Hematopoietic multipotent progenitor cell treated with erythropoietin and hydrocortisone succinate and interleukin-3 and kit ligand, for 4 days (in vitro differentiated cells): ENCODE data around the gene DNAJC22.
A peak's percentile ranks its signal among the peaks of the same experiment; 100 is the strongest.
"Not testable (repeated sequence)": the region's sequence is repeated elsewhere in the genome, so short reads cannot be mapped to it uniquely, and the experiment has no call there.

Source experiments
- DNase-seq: peaks from one replicate; pipeline ENCODE4 v3.0.0-alpha.2; 2015

Gene DNAJC22

GRCh38 chr12:49377386-49377785, 30.7 kb downstream of the DNAJC22 start:
- DNase-seq: no peak

- not testable (repeated sequence) for DNase-seq
Observed at GRCh38 chr12:49380184-49380583, 33.5 kb downstream of the DNAJC22 start.

DNA sequence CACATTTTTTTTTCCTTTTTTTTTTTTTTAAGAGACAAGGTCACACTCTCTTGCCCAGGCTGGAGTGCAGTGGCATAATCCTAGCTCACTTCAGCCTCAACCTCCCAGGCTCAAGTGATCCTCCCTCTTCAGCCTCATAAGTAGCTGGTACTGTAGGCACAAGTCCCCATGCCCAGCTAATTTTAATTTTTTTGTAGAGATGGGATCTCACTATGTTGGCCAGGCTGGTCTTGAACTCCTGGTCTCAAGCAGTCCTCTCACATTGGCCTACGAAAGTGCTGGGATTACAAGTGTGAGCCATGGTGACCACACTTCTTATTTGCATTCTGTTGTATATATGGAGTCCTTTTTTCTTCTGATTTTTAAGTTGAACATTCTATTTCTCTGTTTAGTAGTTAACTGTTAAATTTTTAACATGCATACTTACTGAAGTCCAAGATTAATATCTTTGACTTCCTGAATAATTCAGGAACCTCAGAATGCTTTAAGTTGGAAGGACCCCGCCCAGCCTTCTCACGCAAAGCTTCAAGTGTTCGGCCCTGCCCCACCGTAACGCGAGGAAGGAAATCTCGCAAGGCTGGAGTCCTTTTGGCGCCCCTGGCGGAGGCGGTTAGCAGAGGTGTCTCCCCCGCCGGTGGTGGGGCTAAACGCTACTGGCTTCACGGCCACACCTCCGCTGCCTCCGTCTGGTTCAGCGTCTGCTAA, 42.1 kb downstream of the DNAJC22 start:
- peak; percentile 91 for DNase-seq

DNA sequence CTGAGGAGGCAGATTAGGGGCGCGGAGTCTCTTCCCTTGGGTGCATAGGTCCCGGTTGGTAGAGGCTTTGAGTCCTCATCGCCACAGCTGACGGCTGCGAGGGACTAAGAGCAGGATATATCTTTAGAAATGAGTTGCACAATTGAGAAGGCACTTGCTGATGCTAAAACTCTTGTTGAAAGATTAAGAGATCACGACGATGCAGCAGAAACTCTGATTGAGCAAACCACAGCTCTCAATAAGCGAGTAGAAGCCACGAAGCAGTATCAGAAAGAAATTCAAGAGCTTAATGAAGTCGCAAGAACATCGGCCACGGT, 42.7 kb downstream of the DNAJC22 start:
- DNase-seq: no peak

DNA sequence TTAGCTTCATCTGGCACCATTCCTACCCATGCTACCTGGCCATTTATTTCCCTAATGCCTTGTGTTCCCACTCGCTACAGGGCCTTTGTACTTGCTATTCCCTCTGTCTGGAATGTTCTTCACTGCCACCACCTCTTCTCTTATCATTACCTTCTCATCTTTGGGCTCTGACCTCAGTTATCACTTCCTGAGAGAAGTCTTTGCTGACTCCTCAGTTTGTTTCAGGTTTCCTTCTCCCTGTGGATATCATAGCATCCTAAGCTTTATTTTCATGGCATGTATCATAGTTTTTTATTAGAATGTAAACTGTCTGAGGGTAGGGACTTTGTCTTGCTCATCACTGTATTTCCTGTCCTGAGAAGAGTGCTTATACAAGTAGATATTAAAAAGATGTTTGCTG, 50.3 kb downstream of the DNAJC22 start:
- no peak for DNase-seq

DNA sequence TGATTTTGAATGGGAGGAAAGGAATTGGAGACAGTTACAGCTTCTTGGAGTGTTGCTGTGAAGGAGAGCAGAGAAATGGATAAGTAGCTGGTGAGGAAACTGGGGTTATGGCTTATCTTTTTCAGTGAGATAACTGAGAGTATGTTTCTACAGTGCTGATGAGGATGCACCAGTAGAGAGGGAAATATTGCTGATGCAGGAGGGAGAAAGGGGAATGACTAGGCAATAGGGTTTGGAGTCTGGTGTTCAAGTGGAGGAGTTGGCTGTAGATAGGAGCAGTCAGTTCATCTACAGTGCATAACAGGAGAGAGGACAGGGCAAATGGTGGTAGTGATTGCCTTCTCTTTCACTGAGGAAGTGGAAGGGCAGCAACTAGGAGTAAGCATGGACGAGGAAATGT, 53.6 kb downstream of the DNAJC22 start:
- no peak for DNase-seq
